Limb (tissue), 2 donors: ENCODE results near the gene TFAP2E.

Source experiments
- DNase-seq, 2 donors: peaks; one replicate each; pipeline ENCODE4 v3.0.0-alpha.2; 2016; ENCODE audit errors: extremely low spot score in 2 of 2

TFAP2E gene

DNA sequence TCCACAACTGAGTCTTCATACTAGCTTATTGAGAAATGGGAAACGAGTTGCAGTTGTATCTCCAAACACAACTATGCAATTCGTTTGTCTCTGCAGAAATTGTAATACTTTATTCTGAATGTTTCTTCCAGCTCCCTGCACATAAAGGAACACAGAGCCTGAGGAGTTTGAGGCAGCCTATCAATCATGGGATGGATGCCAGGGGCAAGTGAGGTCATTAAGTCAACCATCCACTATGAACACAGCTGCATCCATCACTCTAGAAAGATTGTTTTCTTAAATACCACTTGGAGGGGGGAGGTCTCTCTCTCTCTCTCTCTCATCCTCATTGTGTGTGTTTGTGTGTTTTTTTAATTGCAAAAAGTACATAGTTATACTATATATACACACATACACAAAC lies 71.1 kb downstream of the TFAP2E start:
- no peak for DNase-seq
